Calu3 (cell line): ENCODE results near the gene TMEM92. TPM values are rescaled to one million over a fixed set of nuclear protein-coding genes. Genes with fewer than 3 reads are reported as not detected.

Experiments
- BruUV-seq: library from RNA; stranded (reverse); fragments of 400-500 nt; replicated peaks from 2 replicates; lab custom pipeline; 2021; lab: Mats Ljungman, UMichigan
- CTCF ChIA-PET: fragments of 300-600 bp; sonication (Branson Sonifier 250); formaldehyde crosslinking; loops from one replicate; lab custom pipeline; 2022; ENCODE audit warnings: antibody characterized with exemption; lab: Charles Lee
- DNase-seq: peaks from one replicate; pipeline ENCODE4 v3.0.0; 2022
- H3K27ac Mint-ChIP-seq: one replicate; pipeline ENCODE4 v1.8.0; 2022; ENCODE audit warnings: mixed read lengths; ENCODE audit not compliant: unreplicated experiment
- H3K27me3 Mint-ChIP-seq: one replicate; pipeline ENCODE4 v1.8.0; 2022; ENCODE audit warnings: mixed read lengths; ENCODE audit not compliant: unreplicated experiment
- H3K36me3 Mint-ChIP-seq: one replicate; pipeline ENCODE4 v1.8.0; 2022; ENCODE audit warnings: mild to moderate bottlenecking, moderate library complexity, mixed read lengths; ENCODE audit not compliant: insufficient read depth, unreplicated experiment
- H3K4me1 Mint-ChIP-seq: one replicate; pipeline ENCODE4 v1.8.0; 2022; ENCODE audit warnings: mild to moderate bottlenecking, low read depth, mixed read lengths; ENCODE audit not compliant: unreplicated experiment
- H3K4me3 Mint-ChIP-seq: one replicate; pipeline ENCODE4 v1.8.0; 2022; ENCODE audit warnings: mild to moderate bottlenecking, low read depth, moderate library complexity, mixed read lengths; ENCODE audit not compliant: unreplicated experiment
- H3K9me3 Mint-ChIP-seq: one replicate; pipeline ENCODE4 v1.8.0; 2022; ENCODE audit warnings: low read depth, mixed read lengths; ENCODE audit not compliant: unreplicated experiment
- CTCF ChIP-seq: fragments of 200-600 bp; IDR thresholded peaks from one replicate; pipeline ENCODE4 v1.8.0; 2022; ENCODE audit warnings: antibody characterized with exemption; ENCODE audit not compliant: unreplicated experiment
- intact Hi-C: fragments of 100-400 bp; cut with micrococcal nuclease; formaldehyde crosslinking; loops from one replicate; pipeline ENCODE4 v1.10.0; 2022; ENCODE audit not compliant: unreplicated experiment
- total RNA-seq: library from RNA; stranded (reverse); gene quantifications from 2 replicates; pipeline ENCODE4 v1.2.3, GENCODE V29; 2022

The TMEM92 gene
- total RNA-seq, 1 experiment from 2014 or later, result 4.8 TPM

- Mint-ChIP-seq H3K9me3 (no peaks in the 10 kb centered on the region), H3K4me3 (no peak overlapping the region), H3K27me3 (peaks cover 30% of the 10 kb centered on the region), H3K36me3 (peaks cover 17% of the 10 kb centered on the region), H3K27ac (no peak overlapping the region), H3K4me1 (peaks cover 48% of the 10 kb centered on the region)
- intact Hi-C loops, result no loop called here
- DNase-seq, result no peak
- TF ChIP-seq CTCF, result no peak
- no TSS peak for BruUV-seq
- CTCF ChIA-PET, result interaction anchor here (1.0 to 1.2 kb wide), 3 partner anchors 10 to 77 kb away, joined by 3 to 4 read pairs (median 3); no protein-coding TSS in a partner anchor
These were observed 2.5 kb downstream of the TMEM92 start for GRCh38 chr17:50276588-50277356.

GRCh38 chr17:50277357-50277754 is 3.1 kb downstream of the TMEM92 start:
- H3K4me3 Mint-ChIP-seq, result no peak overlapping the region
- BruUV-seq, result no TSS peak
- no peak for TF ChIP-seq CTCF
- no peaks in the 10 kb centered on the region for H3K9me3 Mint-ChIP-seq
- intact Hi-C loops, result no loop called here
- H3K4me1 Mint-ChIP-seq, result peaks cover 45% of the 10 kb centered on the region
- H3K27ac Mint-ChIP-seq, result no peak overlapping the region
- DNase-seq, result no peak
- peaks cover 25% of the 10 kb centered on the region for H3K27me3 Mint-ChIP-seq
- CTCF ChIA-PET, result interaction anchor here (1.0 to 1.2 kb wide), 3 partner anchors 10 to 77 kb away, joined by 3 to 4 read pairs (median 3); no protein-coding TSS in a partner anchor
- peaks cover 17% of the 10 kb centered on the region for H3K36me3 Mint-ChIP-seq

- intact Hi-C loops, result no loop called here
- CTCF ChIA-PET, result interaction anchor here (0.5 to 1.5 kb wide), 5 partner anchors 10 to 101 kb away, joined by 3 to 8 read pairs (median 3); no protein-coding TSS in a partner anchor
- Mint-ChIP-seq H3K27me3 (peaks cover 19% of the 10 kb centered on the region), H3K4me1 (peaks cover 36% of the 10 kb centered on the region), H3K9me3 (no peaks in the 10 kb centered on the region), H3K27ac (no peak overlapping the region), H3K4me3 (no peak overlapping the region), H3K36me3 (peaks cover 11% of the 10 kb centered on the region)
- no peak for DNase-seq
- no peak for TF ChIP-seq CTCF
- no TSS peak for BruUV-seq
These were observed 4.4 kb downstream of the TMEM92 start for GRCh38 chr17:50278526-50279180.

GRCh38 chr17:50279181-50279526 is 4.9 kb downstream of the TMEM92 start:
- intact Hi-C loops, result no loop called here
- DNase-seq, result peak; percentile 74
- H3K4me1 Mint-ChIP-seq, result peaks cover 36% of the 10 kb centered on the region
- H3K9me3 Mint-ChIP-seq, result no peaks in the 10 kb centered on the region
- peaks cover 11% of the 10 kb centered on the region for H3K36me3 Mint-ChIP-seq
- TF ChIP-seq CTCF, result no peak
- peaks cover 22% of the 10 kb centered on the region for H3K27me3 Mint-ChIP-seq
- CTCF ChIA-PET, result interaction anchor here (0.5 to 1.5 kb wide), 4 partner anchors 10 to 101 kb away, joined by 3 to 8 read pairs (median 3); no protein-coding TSS in a partner anchor
- no peak overlapping the region for H3K27ac Mint-ChIP-seq
- no peak overlapping the region for H3K4me3 Mint-ChIP-seq
- no TSS peak for BruUV-seq
